HEK293 (cell line): Measurements from ENCODE around the gene LRCH1.

ENCODE experiments used
- CTCF ChIA-PET: fragments of 350-600 bp; formaldehyde crosslinking; extraction: SDS; loops from one replicate; lab custom pipeline; 2021; ENCODE audit warnings: antibody characterized with exemption; lab: Yijun Ruan, JAX
- POLR2A ChIA-PET: fragments of 300-600 bp; formaldehyde crosslinking; extraction: SDS; loops from one replicate; lab custom pipeline; 2020; ENCODE audit warnings: antibody characterized with exemption, inconsistent platforms; lab: Yijun Ruan, JAX
- H3K27ac ChIP-seq: fragments of 200-500 bp; sonication (Bioruptor generic); 2 replicates; pipeline ENCODE4 v1.5.1; 2014; ENCODE audit warnings: low read depth, low read length, control low read depth, inconsistent platforms; ENCODE audit errors: extremely low read depth
- H3K36me3 ChIP-seq, 2 experiments: fragments of 200-500 bp in 1 of 2; sonication (Bioruptor generic) in 1 of 2; 1 replicate in 1 of 2; 2 replicates in 1 of 2; pipeline ENCODE4 v1.5.1; 2014 to 2017; ENCODE audit warnings: inconsistent platforms in 2 of 2, low read length in 2 of 2; ENCODE audit not compliant: control insufficient read depth in 2 of 2, insufficient read depth in 1 of 2
- H3K4me1 ChIP-seq: fragments of 200-500 bp; sonication (Bioruptor generic); 2 replicates; pipeline ENCODE4 v1.5.1; 2014; ENCODE audit warnings: mild to moderate bottlenecking, low read length, inconsistent platforms; ENCODE audit not compliant: control insufficient read depth, insufficient read depth
- H3K4me3 ChIP-seq: 2 replicates; pipeline ENCODE4 v1.5.1; 2011; ENCODE audit warnings: low read depth, mild to moderate bottlenecking, control low read depth, low read length, moderate library complexity
- H3K9me3 ChIP-seq: fragments of 200-500 bp; sonication (Bioruptor generic); 2 replicates; pipeline ENCODE4 v1.5.1; 2014; ENCODE audit warnings: low read depth, low read length, inconsistent platforms; ENCODE audit not compliant: control insufficient read depth, insufficient read depth
- GLIS1 ChIP-seq: fragments of 450-650 bp; formaldehyde crosslinking; IDR thresholded peaks from 2 replicates; pipeline ENCODE4 v1.5.1; 2016; ENCODE audit warnings: missing biosample characterization, missing genetic modification characterization
- IKZF3 ChIP-seq: fragments of 450-650 bp; IDR thresholded peaks from 2 replicates; pipeline ENCODE4 v1.5.0; 2018; ENCODE audit warnings: missing biosample characterization, mild to moderate bottlenecking, missing genetic modification characterization, moderate library complexity
- MYNN ChIP-seq: fragments of 450-650 bp; formaldehyde crosslinking; IDR thresholded peaks from 2 replicates; pipeline ENCODE4 v1.5.1; 2016; ENCODE audit warnings: missing biosample characterization, missing genetic modification characterization, borderline replicate concordance
- OSR2 ChIP-seq: fragments of 450-650 bp; formaldehyde crosslinking; IDR thresholded peaks from 2 replicates; pipeline ENCODE4 v1.5.1; 2016; ENCODE audit warnings: missing biosample characterization, missing genetic modification characterization
- SP7 ChIP-seq: fragments of 450-650 bp; formaldehyde crosslinking; IDR thresholded peaks from 2 replicates; pipeline ENCODE4 v1.5.1; 2016; ENCODE audit warnings: missing biosample characterization, missing genetic modification characterization
- TCF7L2 ChIP-seq: IDR thresholded peaks from 2 replicates; pipeline ENCODE4 v1.6.1; 2011; ENCODE audit warnings: low read depth, mild to moderate bottlenecking, inconsistent platforms, low read length, moderate library complexity, borderline replicate concordance
- ZBTB10 ChIP-seq: fragments of 450-650 bp; formaldehyde crosslinking; IDR thresholded peaks from 2 replicates; pipeline ENCODE4 v1.5.1; 2016; ENCODE audit warnings: missing biosample characterization, missing genetic modification characterization
- ZBTB48 ChIP-seq: fragments of 450-650 bp; formaldehyde crosslinking; IDR thresholded peaks from 2 replicates; pipeline ENCODE4 v1.5.1; 2016; ENCODE audit warnings: missing biosample characterization, missing genetic modification characterization
- ZBTB6 ChIP-seq: fragments of 450-650 bp; formaldehyde crosslinking; IDR thresholded peaks from 2 replicates; pipeline ENCODE4 v1.5.1; 2017; ENCODE audit warnings: missing biosample characterization, missing genetic modification characterization
- ZNF138 ChIP-seq: fragments of 450-650 bp; formaldehyde crosslinking; IDR thresholded peaks from 2 replicates; pipeline ENCODE4 v1.5.1; 2016; ENCODE audit warnings: missing biosample characterization, missing genetic modification characterization, borderline replicate concordance
- ZNF155 ChIP-seq: fragments of 450-650 bp; formaldehyde crosslinking; IDR thresholded peaks from 2 replicates; pipeline ENCODE4 v1.5.1; 2016; ENCODE audit warnings: missing biosample characterization, missing genetic modification characterization
- ZNF223 ChIP-seq: fragments of 450-650 bp; formaldehyde crosslinking; IDR thresholded peaks from 2 replicates; pipeline ENCODE4 v1.5.1; 2016; ENCODE audit warnings: missing biosample characterization, missing genetic modification characterization
- ZNF274 ChIP-seq, 2 experiments: fragments of 200-500 bp in 1 of 2; fragments of 450-650 bp in 1 of 2; sonication (Bioruptor generic) in 1 of 2; formaldehyde crosslinking in 1 of 2; IDR thresholded peaks; 2 replicates each; pipeline versions ENCODE4 v1.5.1 to v1.6.1; 2014 to 2016; ENCODE audit warnings: borderline replicate concordance in 1 of 2, inconsistent platforms in 1 of 2, low read length in 1 of 2, missing biosample characterization in 1 of 2, missing genetic modification characterization in 1 of 2
- ZNF600 ChIP-seq: fragments of 450-650 bp; formaldehyde crosslinking; IDR thresholded peaks from 2 replicates; pipeline ENCODE4 v1.5.1; 2016; ENCODE audit warnings: missing biosample characterization, missing genetic modification characterization
- ZNF658 ChIP-seq: fragments of 450-650 bp; formaldehyde crosslinking; IDR thresholded peaks from 2 replicates; pipeline ENCODE4; 2016; ENCODE audit warnings: missing biosample characterization, missing genetic modification characterization
- ZNF776 ChIP-seq: fragments of 450-650 bp; formaldehyde crosslinking; IDR thresholded peaks from 2 replicates; pipeline ENCODE4 v1.5.0; 2017; ENCODE audit warnings: missing biosample characterization, missing genetic modification characterization, borderline replicate concordance
- ZNF791 ChIP-seq: fragments of 450-650 bp; formaldehyde crosslinking; IDR thresholded peaks from 2 replicates; pipeline ENCODE4 v1.5.1; 2016; ENCODE audit warnings: missing biosample characterization, missing genetic modification characterization
- TF ChIP-seq, protein P1 (sequence below): fragments of 450-650 bp; formaldehyde crosslinking; IDR thresholded peaks from 2 replicates; pipeline ENCODE4 v1.5.1; 2016; ENCODE audit warnings: missing biosample characterization, missing genetic modification characterization
- TF ChIP-seq, protein P2 (sequence below): fragments of 450-650 bp; formaldehyde crosslinking; IDR thresholded peaks from 2 replicates; pipeline ENCODE4 v1.5.1; 2017; ENCODE audit warnings: missing biosample characterization, missing genetic modification characterization

The LRCH1 gene

GRCh38 chr13:46684287-46685001 lies 131.5 kb downstream of the LRCH1 start:
- no peak overlapping the region for H3K4me3 ChIP-seq
- no peak overlapping the region; the same call in 1 of the 2 replicates for H3K27ac ChIP-seq
- no peaks in the 10 kb centered on the region for H3K9me3 ChIP-seq
- POLR2A ChIA-PET: interaction anchor here (0.6 to 1.3 kb wide), 2 partner anchors 132 to 589 kb away, joined by 4 to 6 read pairs; no protein-coding TSS in a partner anchor
- TF ChIP-seq ZBTB48 (tag by site-specific recombination) (peak; percentile 68; the same call in 1 of the 2 replicates), MYNN (tag by site-specific recombination) (no peak), ZBTB6 (tag by site-specific recombination) (no peak), ZNF138 (no peak), ZNF776 (tag by site-specific recombination) (no peak), ZNF155 (tag by site-specific recombination) (no peak), TCF7L2 (peak; percentile 35; the same call in 1 of the 2 replicates), ZNF791 (tag by site-specific recombination) (no peak), IKZF3 (tag by site-specific recombination) (0 out of 2 replicates have a peak, but pooled peaks have one; percentile 26)
- H3K36me3 ChIP-seq: no peaks in the 10 kb centered on the region
- CTCF ChIA-PET: no interaction called here
- peaks cover 20% of the 10 kb centered on the region for H3K4me1 ChIP-seq

GRCh38 chr13:46685006-46685730 lies 132.2 kb downstream of the LRCH1 start:
- POLR2A ChIA-PET: interaction anchor here (1.3 kb wide), 1 partner anchor 133 kb away, joined by 4 read pairs; no protein-coding TSS in a partner anchor
- no peak for TF ChIP-seq GLIS1
- TF ChIP-seq ZBTB10 (tag by site-specific recombination): no peak
- TF ChIP-seq ZNF658 (tag by site-specific recombination): no peak
- TF ChIP-seq, protein P1, sequence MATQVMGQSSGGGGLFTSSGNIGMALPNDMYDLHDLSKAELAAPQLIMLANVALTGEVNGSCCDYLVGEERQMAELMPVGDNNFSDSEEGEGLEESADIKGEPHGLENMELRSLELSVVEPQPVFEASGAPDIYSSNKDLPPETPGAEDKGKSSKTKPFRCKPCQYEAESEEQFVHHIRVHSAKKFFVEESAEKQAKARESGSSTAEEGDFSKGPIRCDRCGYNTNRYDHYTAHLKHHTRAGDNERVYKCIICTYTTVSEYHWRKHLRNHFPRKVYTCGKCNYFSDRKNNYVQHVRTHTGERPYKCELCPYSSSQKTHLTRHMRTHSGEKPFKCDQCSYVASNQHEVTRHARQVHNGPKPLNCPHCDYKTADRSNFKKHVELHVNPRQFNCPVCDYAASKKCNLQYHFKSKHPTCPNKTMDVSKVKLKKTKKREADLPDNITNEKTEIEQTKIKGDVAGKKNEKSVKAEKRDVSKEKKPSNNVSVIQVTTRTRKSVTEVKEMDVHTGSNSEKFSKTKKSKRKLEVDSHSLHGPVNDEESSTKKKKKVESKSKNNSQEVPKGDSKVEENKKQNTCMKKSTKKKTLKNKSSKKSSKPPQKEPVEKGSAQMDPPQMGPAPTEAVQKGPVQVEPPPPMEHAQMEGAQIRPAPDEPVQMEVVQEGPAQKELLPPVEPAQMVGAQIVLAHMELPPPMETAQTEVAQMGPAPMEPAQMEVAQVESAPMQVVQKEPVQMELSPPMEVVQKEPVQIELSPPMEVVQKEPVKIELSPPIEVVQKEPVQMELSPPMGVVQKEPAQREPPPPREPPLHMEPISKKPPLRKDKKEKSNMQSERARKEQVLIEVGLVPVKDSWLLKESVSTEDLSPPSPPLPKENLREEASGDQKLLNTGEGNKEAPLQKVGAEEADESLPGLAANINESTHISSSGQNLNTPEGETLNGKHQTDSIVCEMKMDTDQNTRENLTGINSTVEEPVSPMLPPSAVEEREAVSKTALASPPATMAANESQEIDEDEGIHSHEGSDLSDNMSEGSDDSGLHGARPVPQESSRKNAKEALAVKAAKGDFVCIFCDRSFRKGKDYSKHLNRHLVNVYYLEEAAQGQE: no peak
- TF ChIP-seq, protein P2, sequence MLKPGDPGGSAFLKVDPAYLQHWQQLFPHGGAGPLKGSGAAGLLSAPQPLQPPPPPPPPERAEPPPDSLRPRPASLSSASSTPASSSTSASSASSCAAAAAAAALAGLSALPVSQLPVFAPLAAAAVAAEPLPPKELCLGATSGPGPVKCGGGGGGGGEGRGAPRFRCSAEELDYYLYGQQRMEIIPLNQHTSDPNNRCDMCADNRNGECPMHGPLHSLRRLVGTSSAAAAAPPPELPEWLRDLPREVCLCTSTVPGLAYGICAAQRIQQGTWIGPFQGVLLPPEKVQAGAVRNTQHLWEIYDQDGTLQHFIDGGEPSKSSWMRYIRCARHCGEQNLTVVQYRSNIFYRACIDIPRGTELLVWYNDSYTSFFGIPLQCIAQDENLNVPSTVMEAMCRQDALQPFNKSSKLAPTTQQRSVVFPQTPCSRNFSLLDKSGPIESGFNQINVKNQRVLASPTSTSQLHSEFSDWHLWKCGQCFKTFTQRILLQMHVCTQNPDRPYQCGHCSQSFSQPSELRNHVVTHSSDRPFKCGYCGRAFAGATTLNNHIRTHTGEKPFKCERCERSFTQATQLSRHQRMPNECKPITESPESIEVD (tag by site-specific recombination): peak; percentile 68
- no peak for TF ChIP-seq ZNF274 (IDR thresholded peaks at IDR 0.05; ENCODE audit: low read length)
- TF ChIP-seq ZNF274 (tag by site-specific recombination; IDR thresholded peaks at IDR 0.05; ENCODE audit: borderline replicate concordance): no peak
- peak; percentile 32; the same call in 1 of the 2 replicates for TF ChIP-seq OSR2 (tag by site-specific recombination)
- TF ChIP-seq SP7 (tag by site-specific recombination): no peak
- peak; percentile 41; the same call in 1 of the 2 replicates for TF ChIP-seq ZNF600 (tag by site-specific recombination)
- TF ChIP-seq ZNF223 (tag by site-specific recombination): no peak
- TF ChIP-seq, all 188 proteins: peak for 3
- CTCF ChIA-PET: no interaction called here
- H3K27ac ChIP-seq: no peak overlapping the region; the same call in 1 of the 2 replicates
- H3K4me3 ChIP-seq: no peak overlapping the region
- no peaks in the 10 kb centered on the region for H3K36me3 ChIP-seq
- H3K4me1 ChIP-seq: peaks cover 20% of the 10 kb centered on the region
- no peaks in the 10 kb centered on the region for H3K9me3 ChIP-seq
